ENCODE data around the gene IL10RB.

DNA sequence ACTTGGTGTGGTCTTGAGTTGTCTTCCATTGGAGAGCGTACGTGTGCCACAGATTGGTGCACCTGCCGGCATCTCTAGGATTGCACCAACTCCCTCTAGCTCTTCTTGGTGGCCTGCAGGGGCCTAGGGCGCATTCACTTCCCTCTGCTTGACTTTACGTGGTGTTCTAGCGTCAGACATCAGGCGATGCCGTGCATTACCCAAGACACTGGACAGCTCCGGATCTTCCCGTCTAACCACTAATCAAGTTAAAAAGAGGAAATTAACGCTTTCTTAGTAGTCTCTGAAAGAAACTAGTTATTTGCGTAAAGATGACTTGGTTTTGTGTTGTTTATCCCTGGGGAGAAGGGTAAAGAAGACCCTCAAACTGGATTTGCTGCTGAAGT, 510 bp upstream of the IL10RB start:
- TF ChIP-seq CTCF (IDR thresholded peaks at IDR 0.05) (no peak), POLR2A (IDR thresholded peaks at IDR 0.05) (no peak)

All from ovary (tissue), 3 donors.